OCI-LY3 (cell line): ENCODE results near the gene HINT1.

Experiments
- EZH2phosphoT487 ChIP-seq: fragments of 200-600 bp; shearing (Covaris generic); IDR thresholded peaks from 2 replicates; pipeline ENCODE4 v1.6.1; 2018; ENCODE audit warnings: antibody characterized with exemption, mixed run types, low read depth
- TF ChIP-seq, protein P1 (sequence below): fragments of 200-600, 300-600 bp; sonication (generic); IDR thresholded peaks from 2 replicates; pipeline ENCODE4 v1.5.1; 2014; ENCODE audit warnings: antibody characterized with exemption, low read length, low read depth

DNA sequence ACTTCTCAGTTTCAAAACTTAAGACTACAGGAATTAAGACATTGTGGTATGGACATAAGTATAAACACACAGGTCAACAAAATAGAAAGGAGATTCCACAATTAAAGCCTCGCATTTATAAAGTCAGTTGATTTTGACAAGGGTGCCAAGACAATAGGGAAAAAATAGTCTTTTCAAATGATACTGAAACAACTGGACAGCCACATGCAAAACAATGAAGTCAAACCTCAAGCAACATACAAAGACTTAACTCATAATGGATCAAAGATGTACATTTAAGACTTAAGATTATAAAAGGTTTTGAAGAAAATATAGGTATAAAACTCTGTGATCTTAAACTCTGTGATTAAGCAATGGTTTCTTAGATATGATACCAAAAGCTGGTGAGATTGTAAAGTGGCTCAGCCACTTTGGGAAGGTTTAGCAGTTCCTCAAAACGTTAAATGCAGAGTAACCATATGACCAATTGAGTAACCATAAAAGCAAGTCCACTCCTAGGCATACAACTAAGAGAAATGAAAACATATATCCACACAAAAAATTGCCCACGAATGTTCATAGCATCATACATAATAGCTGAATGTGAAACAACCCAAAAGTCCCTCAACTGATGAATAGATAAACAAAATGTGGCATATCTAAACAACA is 22.0 kb downstream of the HINT1 start:
- TF ChIP-seq, protein P1, sequence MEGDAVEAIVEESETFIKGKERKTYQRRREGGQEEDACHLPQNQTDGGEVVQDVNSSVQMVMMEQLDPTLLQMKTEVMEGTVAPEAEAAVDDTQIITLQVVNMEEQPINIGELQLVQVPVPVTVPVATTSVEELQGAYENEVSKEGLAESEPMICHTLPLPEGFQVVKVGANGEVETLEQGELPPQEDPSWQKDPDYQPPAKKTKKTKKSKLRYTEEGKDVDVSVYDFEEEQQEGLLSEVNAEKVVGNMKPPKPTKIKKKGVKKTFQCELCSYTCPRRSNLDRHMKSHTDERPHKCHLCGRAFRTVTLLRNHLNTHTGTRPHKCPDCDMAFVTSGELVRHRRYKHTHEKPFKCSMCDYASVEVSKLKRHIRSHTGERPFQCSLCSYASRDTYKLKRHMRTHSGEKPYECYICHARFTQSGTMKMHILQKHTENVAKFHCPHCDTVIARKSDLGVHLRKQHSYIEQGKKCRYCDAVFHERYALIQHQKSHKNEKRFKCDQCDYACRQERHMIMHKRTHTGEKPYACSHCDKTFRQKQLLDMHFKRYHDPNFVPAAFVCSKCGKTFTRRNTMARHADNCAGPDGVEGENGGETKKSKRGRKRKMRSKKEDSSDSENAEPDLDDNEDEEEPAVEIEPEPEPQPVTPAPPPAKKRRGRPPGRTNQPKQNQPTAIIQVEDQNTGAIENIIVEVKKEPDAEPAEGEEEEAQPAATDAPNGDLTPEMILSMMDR = no peak
- no peak for TF ChIP-seq EZH2phosphoT487
